DOHH2 (cell line): ENCODE results near the gene LIMK1.
"Not testable (repeated sequence)": the region's sequence is repeated elsewhere in the genome, so short reads cannot be mapped to it uniquely, and the experiment has no call there.

Experiments used
- H3F3A ChIP-seq: fragments of 200-600 bp; sonication (generic), shearing (Covaris generic); 2 replicates; pipeline ENCODE4 v1.6.0; 2016; ENCODE audit warnings: antibody characterized with exemption, mild to moderate bottlenecking; ENCODE audit not compliant: control insufficient read depth, insufficient read depth
- H3K27ac ChIP-seq: fragments of 200-600 bp; sonication (generic); 2 replicates; pipeline ENCODE4 v1.5.1; 2014; ENCODE audit warnings: low read depth, mild to moderate bottlenecking, low read length, moderate library complexity
- H3K27me3 ChIP-seq: fragments of 200-600 bp; sonication (generic); 2 replicates; pipeline ENCODE4 v1.6.1; 2014; ENCODE audit warnings: mild to moderate bottlenecking, low read length, mixed read lengths; ENCODE audit not compliant: control insufficient read depth
- H3K36me3 ChIP-seq: fragments of 200-600 bp; sonication (generic); 2 replicates; pipeline ENCODE4 v1.6.1; 2014; ENCODE audit warnings: mild to moderate bottlenecking, low read length, moderate library complexity, mixed read lengths; ENCODE audit not compliant: control insufficient read depth
- H3K4me1 ChIP-seq: fragments of 200-600 bp; sonication (generic); 2 replicates; pipeline ENCODE4 v1.6.1; 2014; ENCODE audit warnings: mild to moderate bottlenecking, low read length, mixed read lengths; ENCODE audit not compliant: control insufficient read depth
- H3K4me2 ChIP-seq: fragments of 200-600 bp; sonication (generic); 2 replicates; pipeline ENCODE4 v1.6.0; 2014; ENCODE audit warnings: mild to moderate bottlenecking, low read length, moderate library complexity
- H3K4me3 ChIP-seq: fragments of 200-600 bp; sonication (generic); 2 replicates; pipeline ENCODE4 v1.5.1; 2014; ENCODE audit warnings: mild to moderate bottlenecking, low read length, mixed read lengths
- H3K79me2 ChIP-seq: fragments of 200-600 bp; sonication (generic); 2 replicates; pipeline ENCODE4 v1.6.1; 2014; ENCODE audit warnings: mild to moderate bottlenecking, low read length, mixed read lengths; ENCODE audit not compliant: control insufficient read depth
- H3K9me2 ChIP-seq: fragments of 200-600 bp; sonication (generic); replicated peaks from 2 replicates; pipeline ENCODE4 v1.6.1; 2014; ENCODE audit warnings: mild to moderate bottlenecking, low read length, mixed read lengths; ENCODE audit not compliant: control insufficient read depth
- H3K9me3 ChIP-seq: fragments of 200-600 bp; sonication (generic); 2 replicates; pipeline ENCODE4 v1.6.1; 2014; ENCODE audit warnings: antibody characterized with exemption, low read length, mixed read lengths; ENCODE audit not compliant: control insufficient read depth, insufficient read depth
- H4K20me1 ChIP-seq: fragments of 200-600 bp; sonication (generic); 2 replicates; pipeline ENCODE4 v1.6.0; 2014; ENCODE audit warnings: low read depth, mild to moderate bottlenecking, antibody characterized with exemption, low read length, moderate library complexity; ENCODE audit not compliant: control insufficient read depth, insufficient read depth
- EZH2phosphoT487 ChIP-seq: fragments of 200-600 bp; sonication (generic); IDR thresholded peaks from 2 replicates; pipeline ENCODE4 v1.6.1; 2017; ENCODE audit warnings: borderline replicate concordance, mild to moderate bottlenecking, antibody characterized with exemption, low read length, moderate library complexity, mixed read lengths
- TF ChIP-seq, protein P1 (sequence below): fragments of 200-600 bp; sonication (generic); IDR thresholded peaks from one replicate; pipeline ENCODE4 v1.5.1; 2014; ENCODE audit warnings: antibody characterized with exemption, mild to moderate bottlenecking, low read depth, low read length; ENCODE audit not compliant: poor library complexity, severe bottlenecking

The LIMK1 gene

DNA sequence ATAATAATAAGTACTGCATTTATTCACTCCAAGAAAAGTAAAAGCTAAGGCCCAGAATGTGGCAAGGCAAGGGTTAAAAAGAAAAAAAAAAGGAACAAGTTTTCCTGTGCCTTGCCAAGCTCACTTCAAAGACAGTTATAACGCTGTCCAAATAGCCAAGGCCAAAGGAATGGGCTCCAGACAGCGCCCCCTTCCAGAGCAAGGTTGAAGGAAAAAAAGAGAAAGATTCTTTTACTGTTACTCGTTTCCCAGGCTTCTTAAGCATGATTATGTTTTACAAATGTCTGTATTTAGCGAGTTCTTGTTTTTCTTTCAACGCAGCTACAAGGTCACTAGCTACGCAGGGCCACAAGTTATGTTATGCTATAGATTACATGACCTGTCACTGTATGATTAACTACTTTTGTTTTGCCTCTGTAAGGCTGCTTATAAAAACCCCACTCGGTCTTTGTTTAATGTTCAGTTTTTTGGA, 81.4 kb downstream of the LIMK1 start:
- TF ChIP-seq EZH2phosphoT487 = no peak
- TF ChIP-seq, protein P1, sequence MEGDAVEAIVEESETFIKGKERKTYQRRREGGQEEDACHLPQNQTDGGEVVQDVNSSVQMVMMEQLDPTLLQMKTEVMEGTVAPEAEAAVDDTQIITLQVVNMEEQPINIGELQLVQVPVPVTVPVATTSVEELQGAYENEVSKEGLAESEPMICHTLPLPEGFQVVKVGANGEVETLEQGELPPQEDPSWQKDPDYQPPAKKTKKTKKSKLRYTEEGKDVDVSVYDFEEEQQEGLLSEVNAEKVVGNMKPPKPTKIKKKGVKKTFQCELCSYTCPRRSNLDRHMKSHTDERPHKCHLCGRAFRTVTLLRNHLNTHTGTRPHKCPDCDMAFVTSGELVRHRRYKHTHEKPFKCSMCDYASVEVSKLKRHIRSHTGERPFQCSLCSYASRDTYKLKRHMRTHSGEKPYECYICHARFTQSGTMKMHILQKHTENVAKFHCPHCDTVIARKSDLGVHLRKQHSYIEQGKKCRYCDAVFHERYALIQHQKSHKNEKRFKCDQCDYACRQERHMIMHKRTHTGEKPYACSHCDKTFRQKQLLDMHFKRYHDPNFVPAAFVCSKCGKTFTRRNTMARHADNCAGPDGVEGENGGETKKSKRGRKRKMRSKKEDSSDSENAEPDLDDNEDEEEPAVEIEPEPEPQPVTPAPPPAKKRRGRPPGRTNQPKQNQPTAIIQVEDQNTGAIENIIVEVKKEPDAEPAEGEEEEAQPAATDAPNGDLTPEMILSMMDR = peak; percentile 50
- H3K9me2 ChIP-seq = no peaks in the 10 kb centered on the region
- H3K27me3 ChIP-seq = no peaks in the 10 kb centered on the region
- no peaks in the 10 kb centered on the region for H3K9me3 ChIP-seq
- no peaks in the 10 kb centered on the region for H3K79me2 ChIP-seq
- no peak overlapping the region for H3K27ac ChIP-seq
- H3K4me2 ChIP-seq = no peak overlapping the region
- no peaks in the 10 kb centered on the region for H4K20me1 ChIP-seq
- no peaks in the 10 kb centered on the region for H3K36me3 ChIP-seq
- H3F3A ChIP-seq = 0 out of 2 replicates have a peak, but pooled peaks cover 2% of the 10 kb centered on the region
- H3K4me3 ChIP-seq = no peak overlapping the region
- H3K4me1 ChIP-seq = peaks cover 6% of the 10 kb centered on the region

DNA sequence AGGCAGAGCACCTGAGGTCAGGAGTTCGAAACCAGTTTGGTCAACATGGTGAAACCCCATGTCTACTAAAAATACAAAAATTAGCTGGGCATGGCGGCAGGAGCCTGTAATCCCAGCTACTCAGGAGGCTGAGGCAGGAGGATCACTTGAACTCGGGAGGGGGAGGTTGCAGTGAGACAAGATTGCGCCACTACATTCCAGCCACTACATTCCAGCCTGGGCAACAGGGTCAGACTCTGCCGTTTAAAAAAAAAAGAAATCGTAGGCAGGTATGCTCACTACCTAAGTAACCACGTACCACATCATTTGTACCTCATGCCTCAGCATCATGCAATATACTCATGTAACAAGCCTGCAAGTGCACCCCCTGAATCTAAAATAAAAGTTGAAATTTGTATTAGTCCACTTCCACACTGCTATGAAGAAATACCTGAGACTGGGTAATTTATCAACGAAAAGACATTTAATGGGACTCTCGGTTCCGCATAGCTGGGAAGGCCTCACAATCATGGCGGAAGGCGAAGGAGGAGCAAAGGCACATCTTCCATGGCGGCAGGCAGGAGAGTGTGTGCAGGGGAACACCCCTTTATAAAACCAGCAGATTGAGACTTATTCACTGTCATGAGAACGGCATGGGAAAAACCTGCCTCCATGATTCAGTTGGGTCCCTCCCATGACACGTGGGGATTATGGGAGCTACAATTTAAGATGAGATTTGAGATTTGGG, 82.4 kb downstream of the LIMK1 start:
- H3K4me1 ChIP-seq = peaks cover 6% of the 10 kb centered on the region
- H3K79me2 ChIP-seq = no peaks in the 10 kb centered on the region
- no peaks in the 10 kb centered on the region for H3K9me3 ChIP-seq
- no peak overlapping the region for H3K27ac ChIP-seq
- no peaks in the 10 kb centered on the region for H3K27me3 ChIP-seq
- no peak for TF ChIP-seq EZH2phosphoT487
- TF ChIP-seq, protein P1 = no peak
- H4K20me1 ChIP-seq = no peaks in the 10 kb centered on the region
- H3K4me2 ChIP-seq = no peak overlapping the region
- H3K4me3 ChIP-seq = no peak overlapping the region
- H3F3A ChIP-seq = 0 out of 2 replicates have a peak, but pooled peaks cover 2% of the 10 kb centered on the region
- H3K36me3 ChIP-seq = no peaks in the 10 kb centered on the region
- no peaks in the 10 kb centered on the region for H3K9me2 ChIP-seq

DNA sequence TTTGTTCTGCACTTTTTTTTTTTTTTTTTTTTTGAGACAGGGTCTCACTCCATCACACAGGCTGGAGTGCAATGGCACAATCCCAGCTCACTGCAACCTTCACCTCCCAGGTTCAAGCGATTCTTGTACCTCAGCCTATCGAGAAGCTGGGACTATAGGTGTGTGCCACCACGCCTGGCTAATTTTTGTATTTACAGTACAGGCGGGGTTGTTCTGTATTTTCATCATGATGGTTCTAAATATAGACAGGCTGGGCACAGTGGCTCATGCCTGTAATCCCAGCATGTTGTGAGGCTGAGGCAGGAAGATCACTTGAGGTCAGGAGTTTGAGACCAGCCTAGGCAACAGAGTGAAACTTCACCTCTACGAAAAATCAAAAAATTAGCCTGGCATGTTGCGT, 83.7 kb downstream of the LIMK1 start:
- not testable (repeated sequence) for H3K4me1 ChIP-seq, H3K36me3 ChIP-seq, H3K9me2 ChIP-seq, H3K4me3 ChIP-seq, H3K9me3 ChIP-seq, H3F3A ChIP-seq, H4K20me1 ChIP-seq, H3K27ac ChIP-seq, H3K79me2 ChIP-seq, H3K4me2 ChIP-seq, H3K27me3 ChIP-seq
